HCT116 (cell line): Measurements from ENCODE around the gene NIF3L1. TPM values are rescaled to one million over a fixed set of nuclear protein-coding genes. Genes with fewer than 3 reads are reported as not detected.
A peak's percentile ranks its signal among the peaks of the same experiment; 100 is the strongest.

Experiments
- ATAC-seq: fragments of 200-7000 bp; cut with Tn5 transposase; 2 replicates; pipeline ENCODE4 v1.9.1; 2020; ENCODE audit warnings: mild to moderate bottlenecking, moderate library complexity
- BruUV-seq: library from RNA; stranded (reverse); fragments of 400-500 nt; replicated peaks from 2 replicates; lab custom pipeline; 2021; lab: Mats Ljungman, UMichigan
- CTCF ChIA-PET: fragments of 300-600 bp; sonication (Branson Sonifier 250); formaldehyde crosslinking; loops from one replicate; lab custom pipeline; 2021; ENCODE audit warnings: antibody characterized with exemption; lab: Charles Lee
- POLR2A ChIA-PET: fragments of 300-600, 350-600 bp; sonication (Branson Sonifier 250); formaldehyde crosslinking; loops from one replicate; lab custom pipeline; 2021; ENCODE audit warnings: antibody characterized with exemption; lab: Charles Lee
- RAD21 ChIA-PET, 2 experiments: fragments of 300-600 bp; sonication (Branson Sonifier 250); formaldehyde crosslinking; loops; one replicate each; lab custom pipeline; 2023; ENCODE audit warnings: low total read pairs in 2 of 2; ENCODE audit not compliant: uncharacterized antibody in 2 of 2, unreplicated experiment in 2 of 2, low non-redundant PET in 1 of 2; lab: Charles Lee
- DNase-seq: peaks from one replicate; pipeline ENCODE4 v3.0.0-alpha.2; 2010; ENCODE audit warnings: low read depth, low spot score
- H2AFZ ChIP-seq: fragments of 200-600 bp; shearing (Covaris generic), sonication (generic); 2 replicates; pipeline ENCODE4 v1.6.1; 2017; ENCODE audit warnings: low read depth, mixed run types, mixed read lengths, antibody characterized with exemption, low read length; ENCODE audit not compliant: poor library complexity, severe bottlenecking
- H3K27ac ChIP-seq: 2 replicates; pipeline ENCODE4 v1.5.1; 2012; ENCODE audit warnings: low read depth, low read length
- H3K27me3 ChIP-seq: fragments of 200-600 bp; sonication (generic); 2 replicates; pipeline ENCODE4 v1.6.1; 2016; ENCODE audit warnings: mixed run types, low read length, mixed read lengths; ENCODE audit not compliant: insufficient read depth
- H3K36me3 ChIP-seq, 2 experiments: fragments of 200-500 bp in 1 of 2; fragments of 200-600 bp in 1 of 2; sonication (Bioruptor generic) in 1 of 2; sonication (generic) in 1 of 2; 2 replicates each; pipeline versions ENCODE4 v1.5.1 to v1.6.1; 2014 to 2016; ENCODE audit warnings: low read length in 2 of 2, inconsistent platforms in 1 of 2, mixed read lengths in 1 of 2, mixed run types in 1 of 2; ENCODE audit not compliant: insufficient read depth in 2 of 2, control insufficient read depth in 1 of 2
- H3K4me1 ChIP-seq, 2 experiments: fragments of 200-600 bp in 1 of 2; sonication (generic) in 1 of 2; 2 replicates each; pipeline versions ENCODE4 v1.5.1 to v1.6.1; 2012 to 2017; ENCODE audit warnings: low read length in 2 of 2, inconsistent platforms in 1 of 2, mild to moderate bottlenecking in 1 of 2, mixed read lengths in 1 of 2, mixed run types in 1 of 2, moderate library complexity in 1 of 2; ENCODE audit not compliant: insufficient read depth in 2 of 2, control insufficient read depth in 1 of 2
- H3K4me2 ChIP-seq: fragments of 200-600 bp; sonication (generic); 2 replicates; pipeline ENCODE4 v1.6.1; 2017; ENCODE audit warnings: mixed run types, low read length, mixed read lengths
- H3K4me3 ChIP-seq, 2 experiments: fragments of 200-600 bp in 1 of 2; sonication (generic) in 1 of 2; replicated peaks in 1 of 2; 2 replicates each; pipeline ENCODE4 v1.5.1; 2011 to 2016; ENCODE audit warnings: low read length in 2 of 2, control low read depth in 1 of 2, low read depth in 1 of 2, mild to moderate bottlenecking in 1 of 2, mixed read lengths in 1 of 2, mixed run types in 1 of 2
- H3K79me2 ChIP-seq: fragments of 200-600 bp; sonication (generic); 2 replicates; pipeline ENCODE4 v1.6.1; 2017; ENCODE audit warnings: mild to moderate bottlenecking, mixed run types, low read length, moderate library complexity, mixed read lengths; ENCODE audit not compliant: insufficient read depth
- H3K9ac ChIP-seq: fragments of 200-600 bp; sonication (generic); 2 replicates; pipeline ENCODE4 v1.6.1; 2016; ENCODE audit warnings: low read length, mixed read lengths
- H3K9me2 ChIP-seq: fragments of 200-600 bp; sonication (generic), shearing (Covaris generic); 2 replicates; pipeline ENCODE4 v1.6.1; 2017; ENCODE audit warnings: mixed run types, mild to moderate bottlenecking, moderate library complexity; ENCODE audit not compliant: insufficient read depth
- H3K9me3 ChIP-seq, 2 experiments: fragments of 200-500 bp in 1 of 2; fragments of 200-600 bp in 1 of 2; sonication (Bioruptor generic) in 1 of 2; sonication (generic) in 1 of 2; 2 replicates each; pipeline ENCODE4 v1.6.1; 2014 to 2017; ENCODE audit warnings: low read length in 2 of 2, mixed read lengths in 2 of 2, inconsistent platforms in 1 of 2, low read depth in 1 of 2, mild to moderate bottlenecking in 1 of 2, mixed run types in 1 of 2, moderate library complexity in 1 of 2; ENCODE audit not compliant: control insufficient read depth in 1 of 2, insufficient read depth in 1 of 2
- H4K20me1 ChIP-seq: fragments of 200-600 bp; sonication (generic), shearing (Covaris generic); 2 replicates; pipeline ENCODE4 v1.6.1; 2017; ENCODE audit warnings: mixed run types, mild to moderate bottlenecking, moderate library complexity; ENCODE audit not compliant: insufficient read depth
- EZH2phosphoT487 ChIP-seq: fragments of 200-600 bp; IDR thresholded peaks from 2 replicates; pipeline ENCODE4 v1.6.1; 2018; ENCODE audit warnings: antibody characterized with exemption, borderline replicate concordance
- POLR2A ChIP-seq: IDR thresholded peaks from 2 replicates; pipeline ENCODE4 v1.7.0; 2011; ENCODE audit warnings: borderline replicate concordance; ENCODE audit not compliant: insufficient read depth, insufficient read length; ENCODE audit errors: extremely low read depth
- POLR2AphosphoS5 ChIP-seq: IDR thresholded peaks from 2 replicates; pipeline ENCODE4 v1.6.1; 2011; ENCODE audit warnings: mild to moderate bottlenecking, low read depth, low read length, moderate library complexity
- SIN3A ChIP-seq: IDR thresholded peaks from 2 replicates; pipeline ENCODE4 v1.6.1; 2012; ENCODE audit warnings: low read depth
- TCF7L2 ChIP-seq: IDR thresholded peaks from 2 replicates; pipeline ENCODE4 v1.7.0; 2011; ENCODE audit warnings: borderline replicate concordance, inconsistent platforms; ENCODE audit not compliant: insufficient read depth, insufficient read length; ENCODE audit errors: extremely low read depth
- ZFX ChIP-seq: fragments of 450-650 bp; IDR thresholded peaks from 2 replicates; pipeline ENCODE4 v1.6.1; 2017
- ZNF274 ChIP-seq: fragments of 200-500 bp; sonication (Bioruptor generic); IDR thresholded peaks from 2 replicates; pipeline ENCODE4 v1.6.1; 2014; ENCODE audit warnings: mild to moderate bottlenecking, low read depth, low read length, inconsistent platforms
- intact Hi-C: fragments of 100-400 bp; cut with micrococcal nuclease; formaldehyde crosslinking; loops from 2 replicates; pipeline ENCODE4 v1.10.0; 2022
- total RNA-seq: library from RNA; stranded (reverse); gene quantifications from one replicate; pipeline ENCODE4 v1.2.1, GENCODE V29; 2021; ENCODE audit not compliant: unreplicated experiment
- TF ChIP-seq, protein P1 (sequence below): IDR thresholded peaks from 2 replicates; pipeline ENCODE4 v1.6.1; 2012; ENCODE audit warnings: low read depth
- TF ChIP-seq, protein P2 (sequence below), 3 experiments: fragments of 200-600 bp in 1 of 3; sonication (generic) in 1 of 3; IDR thresholded peaks in 2 of 3; conservative IDR thresholded peaks in 1 of 3; 2 replicates each; pipeline ENCODE4 v1.5.1; 2012 to 2017; ENCODE audit warnings: low read depth in 2 of 3, low read length in 2 of 3, antibody characterized with exemption in 1 of 3, borderline replicate concordance in 1 of 3, control low read depth in 1 of 3, mild to moderate bottlenecking in 1 of 3, mixed read lengths in 1 of 3, mixed run types in 1 of 3, moderate library complexity in 1 of 3; ENCODE audit not compliant: insufficient read depth in 1 of 3

Gene NIF3L1
- total RNA-seq, 1 experiment from 2014 or later = 44.7 TPM

DNA sequence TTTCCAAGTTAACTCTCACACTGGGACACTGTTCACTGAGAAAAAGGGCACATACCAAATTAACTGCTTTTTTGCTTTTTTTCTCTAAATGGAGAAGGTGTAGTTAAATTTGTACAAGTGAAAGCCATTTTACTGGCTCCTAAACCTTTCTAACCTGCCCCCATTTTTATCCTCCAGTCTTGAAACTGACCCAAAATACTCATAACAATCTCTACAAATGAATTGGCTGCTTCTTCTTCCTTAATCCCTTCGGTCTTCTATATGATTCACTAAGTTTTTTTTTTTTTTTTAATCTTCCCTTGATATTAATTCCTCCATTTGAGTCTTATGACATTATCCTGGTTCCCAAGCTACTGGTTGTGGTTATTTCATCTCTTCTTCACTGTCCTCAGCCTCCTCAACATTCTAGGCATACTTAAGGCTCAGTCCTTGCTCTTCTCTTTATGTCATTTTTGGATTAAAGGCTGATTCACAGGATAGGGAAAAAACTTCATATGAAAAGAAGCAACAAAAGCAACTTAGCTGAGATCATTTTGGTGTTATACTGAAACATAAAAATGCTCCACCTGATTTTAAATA is 54.4 kb downstream of the NIF3L1 start:
- BruUV-seq = no TSS peak
- 0 out of 2 replicates have a peak, but pooled peaks cover 3% of the 10 kb centered on the region for H3K79me2 ChIP-seq
- no peaks in the 10 kb centered on the region for H3K27me3 ChIP-seq
- RAD21 ChIA-PET = no interaction called here
- POLR2A ChIA-PET = no interaction called here
- no peak overlapping the region for H3K4me3 ChIP-seq
- no peaks in the 10 kb centered on the region for H3K9me2 ChIP-seq
- H3K27ac ChIP-seq = peak overlapping the region; percentile 77; the same call in 1 of the 2 replicates
- peaks cover 25 to 35% of the 10 kb centered on the region in 2 experiments for H3K4me1 ChIP-seq
- H3K36me3 ChIP-seq = peaks cover 32 to 36% of the 10 kb centered on the region in 2 experiments; a peak in 3 of 4 replicates
- DNase-seq = no peak
- CTCF ChIA-PET = no interaction called here
- H3K9me3 ChIP-seq = no peaks in the 10 kb centered on the region
- peak overlapping the region; percentile 80; the same call in 1 of the 2 replicates for H3K4me2 ChIP-seq
- no peak overlapping the region for H2AFZ ChIP-seq
- TF ChIP-seq ZNF274 = no peak
- TF ChIP-seq POLR2AphosphoS5 = no peak
- TF ChIP-seq, protein P1, sequence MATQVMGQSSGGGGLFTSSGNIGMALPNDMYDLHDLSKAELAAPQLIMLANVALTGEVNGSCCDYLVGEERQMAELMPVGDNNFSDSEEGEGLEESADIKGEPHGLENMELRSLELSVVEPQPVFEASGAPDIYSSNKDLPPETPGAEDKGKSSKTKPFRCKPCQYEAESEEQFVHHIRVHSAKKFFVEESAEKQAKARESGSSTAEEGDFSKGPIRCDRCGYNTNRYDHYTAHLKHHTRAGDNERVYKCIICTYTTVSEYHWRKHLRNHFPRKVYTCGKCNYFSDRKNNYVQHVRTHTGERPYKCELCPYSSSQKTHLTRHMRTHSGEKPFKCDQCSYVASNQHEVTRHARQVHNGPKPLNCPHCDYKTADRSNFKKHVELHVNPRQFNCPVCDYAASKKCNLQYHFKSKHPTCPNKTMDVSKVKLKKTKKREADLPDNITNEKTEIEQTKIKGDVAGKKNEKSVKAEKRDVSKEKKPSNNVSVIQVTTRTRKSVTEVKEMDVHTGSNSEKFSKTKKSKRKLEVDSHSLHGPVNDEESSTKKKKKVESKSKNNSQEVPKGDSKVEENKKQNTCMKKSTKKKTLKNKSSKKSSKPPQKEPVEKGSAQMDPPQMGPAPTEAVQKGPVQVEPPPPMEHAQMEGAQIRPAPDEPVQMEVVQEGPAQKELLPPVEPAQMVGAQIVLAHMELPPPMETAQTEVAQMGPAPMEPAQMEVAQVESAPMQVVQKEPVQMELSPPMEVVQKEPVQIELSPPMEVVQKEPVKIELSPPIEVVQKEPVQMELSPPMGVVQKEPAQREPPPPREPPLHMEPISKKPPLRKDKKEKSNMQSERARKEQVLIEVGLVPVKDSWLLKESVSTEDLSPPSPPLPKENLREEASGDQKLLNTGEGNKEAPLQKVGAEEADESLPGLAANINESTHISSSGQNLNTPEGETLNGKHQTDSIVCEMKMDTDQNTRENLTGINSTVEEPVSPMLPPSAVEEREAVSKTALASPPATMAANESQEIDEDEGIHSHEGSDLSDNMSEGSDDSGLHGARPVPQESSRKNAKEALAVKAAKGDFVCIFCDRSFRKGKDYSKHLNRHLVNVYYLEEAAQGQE = no peak
- TF ChIP-seq SIN3A = no peak
- TF ChIP-seq ZFX = no peak
- TF ChIP-seq, protein P2, sequence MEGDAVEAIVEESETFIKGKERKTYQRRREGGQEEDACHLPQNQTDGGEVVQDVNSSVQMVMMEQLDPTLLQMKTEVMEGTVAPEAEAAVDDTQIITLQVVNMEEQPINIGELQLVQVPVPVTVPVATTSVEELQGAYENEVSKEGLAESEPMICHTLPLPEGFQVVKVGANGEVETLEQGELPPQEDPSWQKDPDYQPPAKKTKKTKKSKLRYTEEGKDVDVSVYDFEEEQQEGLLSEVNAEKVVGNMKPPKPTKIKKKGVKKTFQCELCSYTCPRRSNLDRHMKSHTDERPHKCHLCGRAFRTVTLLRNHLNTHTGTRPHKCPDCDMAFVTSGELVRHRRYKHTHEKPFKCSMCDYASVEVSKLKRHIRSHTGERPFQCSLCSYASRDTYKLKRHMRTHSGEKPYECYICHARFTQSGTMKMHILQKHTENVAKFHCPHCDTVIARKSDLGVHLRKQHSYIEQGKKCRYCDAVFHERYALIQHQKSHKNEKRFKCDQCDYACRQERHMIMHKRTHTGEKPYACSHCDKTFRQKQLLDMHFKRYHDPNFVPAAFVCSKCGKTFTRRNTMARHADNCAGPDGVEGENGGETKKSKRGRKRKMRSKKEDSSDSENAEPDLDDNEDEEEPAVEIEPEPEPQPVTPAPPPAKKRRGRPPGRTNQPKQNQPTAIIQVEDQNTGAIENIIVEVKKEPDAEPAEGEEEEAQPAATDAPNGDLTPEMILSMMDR (IDR thresholded peaks at IDR 0.05 in 2 of 3, conservative IDR thresholded peaks at IDR 0.05 in 1 of 3; ENCODE audit: borderline replicate concordance in 1 of 3, insufficient read depth in 1 of 3, low read depth in 2 of 3, low read length in 2 of 3) = no peak
- no peak for TF ChIP-seq EZH2phosphoT487
- no peak for TF ChIP-seq POLR2A
- no peak for TF ChIP-seq TCF7L2
- H3K9ac ChIP-seq = no peak overlapping the region
- no peaks in the 10 kb centered on the region; the same call in 1 of the 2 replicates for H4K20me1 ChIP-seq
- intact Hi-C loops = loop anchor here (1.0 to 10.0 kb wide), 2 partner anchors 126 to 211 kb away; no protein-coding TSS in a partner anchor
- ATAC-seq = no peak
